Motor neuron (in vitro differentiated cells): Measurements from ENCODE around the gene SCN2B. TPM values are rescaled to one million over a fixed set of nuclear protein-coding genes. Genes with fewer than 3 reads are reported as not detected.

Source experiments
- ATAC-seq, 8 experiments: fragments of 200-7000 bp; cut with Tn5 transposase; replicated peaks in 6 of 8; 2 replicates each; pipeline ENCODE4 v1.8.0; 2021; ENCODE audit warnings: mild to moderate bottlenecking in 8 of 8, moderate library complexity in 8 of 8
- H3K27ac ChIP-seq, 2 donors: fragments of 250-450 bp; sonication (Bioruptor Pico); 2 replicates each; pipeline ENCODE4 v1.9.0; 2021; ENCODE audit warnings: antibody characterized with exemption in 2 of 2, mild to moderate bottlenecking in 2 of 2, moderate library complexity in 1 of 2
- H3K4me1 ChIP-seq, 2 donors: fragments of 250-450 bp; sonication (Bioruptor Pico); replicated peaks in 1 of 2; 2 replicates each; pipeline ENCODE4 v1.6.1; 2021; ENCODE audit warnings: antibody characterized with exemption in 2 of 2, mild to moderate bottlenecking in 2 of 2, moderate library complexity in 1 of 2
- H3K4me3 ChIP-seq, 5 donors: fragments of 250-450 bp; sonication (Bioruptor Pico); 2 replicates each; pipeline ENCODE4 v1.9.0; 2021; ENCODE audit warnings: antibody characterized with exemption in 5 of 5, mild to moderate bottlenecking in 5 of 5, moderate library complexity in 4 of 5
- WGBS, 10 experiments: fragments of 450-650 bp; shearing (Covaris generic); methylation state at CpG; one replicate each; pipeline ENCODE4 v1.0.0; 2022; 5-methylcytosine and 5-hydroxymethylcytosine counted together
- in situ Hi-C, 9 experiments: fragments of 400-800 bp; cut with MboI; loops; one replicate each; pipeline ENCODE4 v1.15.0; 2021; ENCODE audit warnings: low sequenced_read_pairs in 9 of 9, low pct_unique_long_range_greater_than_20kb in 2 of 9; ENCODE audit not compliant: unreplicated experiment in 9 of 9
- total RNA-seq, 8 experiments: library from RNA; unstranded; fragments of 300-600 nt; gene quantifications; 2 replicates each; pipeline versions ENCODE4 v1.2.3 to v1.2.4, GENCODE V29; 2022

The SCN2B gene
- total RNA-seq, 8 experiments from 2014 or later = 0.08 to 3.4 (median 0.22) TPM

GRCh38 chr11:118129471-118130172 is 46.8 kb downstream of the SCN2B start:
- in situ Hi-C loops = no loop called here
- Histone ChIP-seq H3K4me3 (no peak overlapping the region), H3K27ac (no peak overlapping the region), H3K4me1 (peaks cover 0 to 4% of the 10 kb centered on the region in 2 donors)
- WGBS, 10 experiments = 7 to 79% (median 47%) methylated on average over 2 to 5 of the region's 6 CpGs; no CpG with 5 or more reads in 2 of the 10 experiments
- ATAC-seq = peak in 3 of 8 experiments; percentile 47 to 87 (median 84)

GRCh38 chr11:118128721-118129470 is 47.5 kb downstream of the SCN2B start:
- H3K27ac ChIP-seq = no peak overlapping the region
- H3K4me3 ChIP-seq = no peak overlapping the region
- peaks cover 0 to 6% of the 10 kb centered on the region in 2 donors for H3K4me1 ChIP-seq
- WGBS, 10 experiments = 10 to 100% (median 64%) methylated on average over 1 to 9 of the region's 11 CpGs
- peak in 3 of 8 experiments; percentile 26 to 57 (median 32) for ATAC-seq
- in situ Hi-C loops = no loop called here

- Histone ChIP-seq H3K4me1 (peaks cover 0 to 6% of the 10 kb centered on the region in 2 donors), H3K4me3 (no peak overlapping the region), H3K27ac (no peak overlapping the region)
- ATAC-seq = no peak
- in situ Hi-C loops = no loop called here
- WGBS, 10 experiments = 4 to 94% (median 56%) methylated on average over 1 to 4 of the region's 4 CpGs
Measured at GRCh38 chr11:118128310-118128709, 48.1 kb downstream of the SCN2B start.

- H3K4me3 ChIP-seq = no peak overlapping the region
- peaks cover 0 to 6% of the 10 kb centered on the region in 2 donors for H3K4me1 ChIP-seq
- H3K27ac ChIP-seq = no peak overlapping the region
- peak in 5 of 8 experiments; percentile 26 to 42 (median 37) for ATAC-seq
- 40 to 100% (median 68%) methylated on average over 1 to 5 of the region's 7 CpGs for WGBS, 10 experiments
- in situ Hi-C loops = no loop called here
Measured at GRCh38 chr11:118126082-118126838, 50.2 kb downstream of the SCN2B start.

GRCh38 chr11:118124929-118125535 is 51.4 kb downstream of the SCN2B start:
- WGBS, 10 experiments = 43 to 100% (median 83%) methylated on average over 1 to 5 of the region's 8 CpGs; no CpG with 5 or more reads in 3 of the 10 experiments
- Histone ChIP-seq H3K4me1 (peaks cover 0 to 6% of the 10 kb centered on the region in 2 donors), H3K27ac (peak overlapping the region in 1 of 2 donors; percentile 32), H3K4me3 (no peak overlapping the region)
- in situ Hi-C loops = no loop called here
- peak in 5 of 8 experiments; percentile 83 to 96 (median 95) for ATAC-seq

GRCh38 chr11:118120793-118121192 is 55.6 kb downstream of the SCN2B start:
- no peak overlapping the region for H3K27ac ChIP-seq
- no peak for ATAC-seq
- peaks cover 0 to 6% of the 10 kb centered on the region in 2 donors for H3K4me1 ChIP-seq
- in situ Hi-C loops = no loop called here
- no peak overlapping the region for H3K4me3 ChIP-seq
- WGBS, 10 experiments = 67 to 100% (median 92%) methylated on average over 1 of the region's 1 CpG; no CpG with 5 or more reads in 2 of the 10 experiments

GRCh38 chr11:118117790-118118601 is 58.4 kb downstream of the SCN2B start:
- Histone ChIP-seq H3K27ac (no peak overlapping the region), H3K4me3 (no peak overlapping the region), H3K4me1 (no peaks in the 10 kb centered on the region)
- in situ Hi-C loops = no loop called here
- WGBS, 10 experiments = 20 to 100% (median 70%) methylated on average over 1 to 6 of the region's 9 CpGs; no CpG with 5 or more reads in 2 of the 10 experiments
- ATAC-seq = no peak

GRCh38 chr11:118115048-118115447 is 61.4 kb downstream of the SCN2B start:
- in situ Hi-C loops = no loop called here
- Histone ChIP-seq H3K4me1 (no peaks in the 10 kb centered on the region), H3K27ac (no peak overlapping the region), H3K4me3 (no peak overlapping the region)
- 0 to 97% (median 88%) methylated on average over 1 to 6 of the region's 7 CpGs; no CpG with 5 or more reads in 1 of the 10 experiments for WGBS, 10 experiments
- ATAC-seq = no peak

GRCh38 chr11:118114266-118114665 is 62.2 kb downstream of the SCN2B start:
- H3K27ac ChIP-seq = no peak overlapping the region
- ATAC-seq = no peak
- 0 to 71% (median 59%) methylated on average over 1 of the region's 1 CpG; no CpG with 5 or more reads in 6 of the 10 experiments for WGBS, 10 experiments
- no peak overlapping the region for H3K4me3 ChIP-seq
- in situ Hi-C loops = no loop called here
- no peaks in the 10 kb centered on the region for H3K4me1 ChIP-seq

- no peaks in the 10 kb centered on the region for H3K4me1 ChIP-seq
- no peak overlapping the region for H3K27ac ChIP-seq
- H3K4me3 ChIP-seq = no peak overlapping the region
- WGBS, 10 experiments = 34 to 90% (median 68%) methylated on average over 1 to 7 of the region's 11 CpGs; no CpG with 5 or more reads in 1 of the 10 experiments
- in situ Hi-C loops = no loop called here
- no peak for ATAC-seq
Measured at GRCh38 chr11:118112711-118113430, 63.6 kb downstream of the SCN2B start.
